ENCODE results near the gene SCYL2.

DNA sequence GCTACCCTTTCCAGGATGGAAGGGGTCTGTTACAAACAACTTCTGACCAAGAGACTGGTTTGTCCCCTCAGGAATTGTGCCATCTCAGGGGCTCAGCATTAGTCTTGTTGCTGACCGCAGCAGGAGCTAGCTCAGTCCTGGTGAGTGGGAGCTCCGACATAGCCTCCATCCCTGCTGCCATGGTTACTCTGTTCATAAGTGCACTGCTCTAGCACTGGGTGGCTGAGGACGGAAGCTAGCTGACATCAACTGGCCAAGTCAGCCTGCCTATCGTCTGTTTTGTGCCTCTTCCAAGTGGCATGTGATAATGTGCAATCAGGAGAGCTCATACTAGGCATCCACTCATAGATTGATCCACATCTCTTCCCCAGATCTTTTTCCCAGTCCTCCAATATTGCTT lies 97.3 kb downstream of the SCYL2 start:
- TF ChIP-seq YY1 (IDR thresholded peaks at IDR 0.05) (no peak), RAD21 (IDR thresholded peaks at IDR 0.05) (no peak), CTCF (IDR thresholded peaks at IDR 0.05; ENCODE audit: low read depth, low read length, missing input control) (no peak), JUND (IDR thresholded peaks at IDR 0.05) (no peak), GABPA (IDR thresholded peaks at IDR 0.05 in 1 of 2, conservative IDR thresholded peaks at IDR 0.05 in 1 of 2) (no peak), TAF1 (conservative IDR thresholded peaks at IDR 0.05) (no peak), FOXA2 (IDR thresholded peaks at IDR 0.05) (no peak), FOXA1 (IDR thresholded peaks at IDR 0.05) (no peak), SP1 (IDR thresholded peaks at IDR 0.05) (no peak), RXRA (IDR thresholded peaks at IDR 0.05) (no peak)
- TF ChIP-seq, protein P1, sequence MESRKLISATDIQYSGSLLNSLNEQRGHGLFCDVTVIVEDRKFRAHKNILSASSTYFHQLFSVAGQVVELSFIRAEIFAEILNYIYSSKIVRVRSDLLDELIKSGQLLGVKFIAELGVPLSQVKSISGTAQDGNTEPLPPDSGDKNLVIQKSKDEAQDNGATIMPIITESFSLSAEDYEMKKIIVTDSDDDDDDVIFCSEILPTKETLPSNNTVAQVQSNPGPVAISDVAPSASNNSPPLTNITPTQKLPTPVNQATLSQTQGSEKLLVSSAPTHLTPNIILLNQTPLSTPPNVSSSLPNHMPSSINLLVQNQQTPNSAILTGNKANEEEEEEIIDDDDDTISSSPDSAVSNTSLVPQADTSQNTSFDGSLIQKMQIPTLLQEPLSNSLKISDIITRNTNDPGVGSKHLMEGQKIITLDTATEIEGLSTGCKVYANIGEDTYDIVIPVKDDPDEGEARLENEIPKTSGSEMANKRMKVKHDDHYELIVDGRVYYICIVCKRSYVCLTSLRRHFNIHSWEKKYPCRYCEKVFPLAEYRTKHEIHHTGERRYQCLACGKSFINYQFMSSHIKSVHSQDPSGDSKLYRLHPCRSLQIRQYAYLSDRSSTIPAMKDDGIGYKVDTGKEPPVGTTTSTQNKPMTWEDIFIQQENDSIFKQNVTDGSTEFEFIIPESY (IDR thresholded peaks at IDR 0.05) = no peak
- TF ChIP-seq, protein P2, sequence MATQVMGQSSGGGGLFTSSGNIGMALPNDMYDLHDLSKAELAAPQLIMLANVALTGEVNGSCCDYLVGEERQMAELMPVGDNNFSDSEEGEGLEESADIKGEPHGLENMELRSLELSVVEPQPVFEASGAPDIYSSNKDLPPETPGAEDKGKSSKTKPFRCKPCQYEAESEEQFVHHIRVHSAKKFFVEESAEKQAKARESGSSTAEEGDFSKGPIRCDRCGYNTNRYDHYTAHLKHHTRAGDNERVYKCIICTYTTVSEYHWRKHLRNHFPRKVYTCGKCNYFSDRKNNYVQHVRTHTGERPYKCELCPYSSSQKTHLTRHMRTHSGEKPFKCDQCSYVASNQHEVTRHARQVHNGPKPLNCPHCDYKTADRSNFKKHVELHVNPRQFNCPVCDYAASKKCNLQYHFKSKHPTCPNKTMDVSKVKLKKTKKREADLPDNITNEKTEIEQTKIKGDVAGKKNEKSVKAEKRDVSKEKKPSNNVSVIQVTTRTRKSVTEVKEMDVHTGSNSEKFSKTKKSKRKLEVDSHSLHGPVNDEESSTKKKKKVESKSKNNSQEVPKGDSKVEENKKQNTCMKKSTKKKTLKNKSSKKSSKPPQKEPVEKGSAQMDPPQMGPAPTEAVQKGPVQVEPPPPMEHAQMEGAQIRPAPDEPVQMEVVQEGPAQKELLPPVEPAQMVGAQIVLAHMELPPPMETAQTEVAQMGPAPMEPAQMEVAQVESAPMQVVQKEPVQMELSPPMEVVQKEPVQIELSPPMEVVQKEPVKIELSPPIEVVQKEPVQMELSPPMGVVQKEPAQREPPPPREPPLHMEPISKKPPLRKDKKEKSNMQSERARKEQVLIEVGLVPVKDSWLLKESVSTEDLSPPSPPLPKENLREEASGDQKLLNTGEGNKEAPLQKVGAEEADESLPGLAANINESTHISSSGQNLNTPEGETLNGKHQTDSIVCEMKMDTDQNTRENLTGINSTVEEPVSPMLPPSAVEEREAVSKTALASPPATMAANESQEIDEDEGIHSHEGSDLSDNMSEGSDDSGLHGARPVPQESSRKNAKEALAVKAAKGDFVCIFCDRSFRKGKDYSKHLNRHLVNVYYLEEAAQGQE (IDR thresholded peaks at IDR 0.05) = no peak
- TF ChIP-seq, protein P3, sequence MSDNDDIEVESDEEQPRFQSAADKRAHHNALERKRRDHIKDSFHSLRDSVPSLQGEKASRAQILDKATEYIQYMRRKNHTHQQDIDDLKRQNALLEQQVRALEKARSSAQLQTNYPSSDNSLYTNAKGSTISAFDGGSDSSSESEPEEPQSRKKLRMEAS (IDR thresholded peaks at IDR 0.05) = no peak

Measured in liver (tissue), 3 donors.